Measurements from ENCODE around the gene GFRA3. TPM values are rescaled to one million over a fixed set of nuclear protein-coding genes. Genes with fewer than 3 reads are reported as not detected.

Gene GFRA3
- total RNA-seq, 1 experiment from 2014 or later = 1.6 TPM

DNA sequence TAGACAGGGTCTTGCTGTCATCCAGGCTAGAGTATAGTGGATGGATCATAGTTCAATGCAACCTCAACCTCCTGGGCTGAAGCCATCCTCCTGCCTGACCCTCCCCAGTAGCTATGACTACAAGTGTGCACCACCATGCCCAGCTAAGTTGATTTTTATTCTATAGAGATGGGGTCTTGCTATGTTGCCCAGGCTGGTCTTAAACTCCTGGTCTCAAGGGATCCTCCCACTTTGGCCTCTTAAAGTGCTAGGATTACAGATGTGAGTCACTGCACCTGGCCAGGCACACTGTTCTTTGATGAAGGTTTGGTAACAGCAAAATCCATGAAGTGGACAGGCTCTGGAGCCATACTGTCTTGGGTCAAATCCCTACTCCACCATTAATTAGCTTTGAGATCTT is 6.5 kb upstream of the GFRA3 start:
- H3K9me3 ChIP-seq (ENCODE audit: control insufficient read depth, low read depth, low read length) = no peaks in the 10 kb centered on the region
- no peak overlapping the region for H4K5ac ChIP-seq (ENCODE audit: insufficient read length, low read depth, low read length)
- H3K27me3 Mint-ChIP-seq (ENCODE audit: low read depth) = peaks cover 7% of the 10 kb centered on the region
- no peak overlapping the region for H2BK120ac ChIP-seq (ENCODE audit: low read depth, low read length, poor library complexity, severe bottlenecking)
- no peak overlapping the region for H2BK20ac ChIP-seq (ENCODE audit: low read depth, low read length, poor library complexity, severe bottlenecking)
- H3K9me3 Mint-ChIP-seq = no peaks in the 10 kb centered on the region
- no peak overlapping the region for H2AFZ ChIP-seq (ENCODE audit: low read length)
- no peak overlapping the region for H2AK5ac ChIP-seq (ENCODE audit: insufficient read length, low read length)
- H3K4ac ChIP-seq (ENCODE audit: low read depth, low read length) = no peak overlapping the region
- no peak overlapping the region for H2BK15ac ChIP-seq (ENCODE audit: low read depth, low read length)
- H3K27me3 ChIP-seq (ENCODE audit: insufficient read depth, low read length) = no peaks in the 10 kb centered on the region
- H3K18ac ChIP-seq (ENCODE audit: insufficient read length, low read depth, low read length) = no peak overlapping the region
- 0 out of 4 replicates have a peak, but pooled peaks cover 0 to 2% of the 10 kb centered on the region in 2 experiments for H3K4me1 Mint-ChIP-seq
- no peaks in the 10 kb centered on the region for H3K79me1 ChIP-seq (ENCODE audit: insufficient read depth, low read depth, low read length, poor library complexity, severe bottlenecking)
- H3K4me3 Mint-ChIP-seq = no peak overlapping the region
- H3K23me2 ChIP-seq (ENCODE audit: insufficient read length, low read depth, low read length, poor library complexity, severe bottlenecking) = no peaks in the 10 kb centered on the region
- H3K4me2 ChIP-seq (ENCODE audit: insufficient read depth, insufficient read length, low read length) = no peak overlapping the region
- H3K27ac ChIP-seq (ENCODE audit: insufficient read length, low read depth, low read length) = no peak overlapping the region
- DNase-seq = no peak
- TF ChIP-seq, protein P1, sequence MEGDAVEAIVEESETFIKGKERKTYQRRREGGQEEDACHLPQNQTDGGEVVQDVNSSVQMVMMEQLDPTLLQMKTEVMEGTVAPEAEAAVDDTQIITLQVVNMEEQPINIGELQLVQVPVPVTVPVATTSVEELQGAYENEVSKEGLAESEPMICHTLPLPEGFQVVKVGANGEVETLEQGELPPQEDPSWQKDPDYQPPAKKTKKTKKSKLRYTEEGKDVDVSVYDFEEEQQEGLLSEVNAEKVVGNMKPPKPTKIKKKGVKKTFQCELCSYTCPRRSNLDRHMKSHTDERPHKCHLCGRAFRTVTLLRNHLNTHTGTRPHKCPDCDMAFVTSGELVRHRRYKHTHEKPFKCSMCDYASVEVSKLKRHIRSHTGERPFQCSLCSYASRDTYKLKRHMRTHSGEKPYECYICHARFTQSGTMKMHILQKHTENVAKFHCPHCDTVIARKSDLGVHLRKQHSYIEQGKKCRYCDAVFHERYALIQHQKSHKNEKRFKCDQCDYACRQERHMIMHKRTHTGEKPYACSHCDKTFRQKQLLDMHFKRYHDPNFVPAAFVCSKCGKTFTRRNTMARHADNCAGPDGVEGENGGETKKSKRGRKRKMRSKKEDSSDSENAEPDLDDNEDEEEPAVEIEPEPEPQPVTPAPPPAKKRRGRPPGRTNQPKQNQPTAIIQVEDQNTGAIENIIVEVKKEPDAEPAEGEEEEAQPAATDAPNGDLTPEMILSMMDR (conservative IDR thresholded peaks at IDR 0.05) = no peak
- no peaks in the 10 kb centered on the region for H3K4me1 ChIP-seq (ENCODE audit: insufficient read depth, low read length)
- no peak overlapping the region for H3K23ac ChIP-seq (ENCODE audit: insufficient read length, low read depth, low read length)
- no peak overlapping the region for H3K9ac ChIP-seq (ENCODE audit: extremely low read depth, insufficient read length, low read length)
- no peaks in the 10 kb centered on the region for H4K20me1 ChIP-seq (ENCODE audit: control insufficient read depth, insufficient read depth, insufficient read length)
- H2BK12ac ChIP-seq (ENCODE audit: insufficient read length, low read depth, low read length) = no peak overlapping the region
- H3K56ac ChIP-seq (ENCODE audit: insufficient read length, low read depth, low read length) = no peak overlapping the region
- H3K27ac Mint-ChIP-seq = no peak overlapping the region
- H4K8ac ChIP-seq (replicated peaks; ENCODE audit: insufficient read length, low read depth, low read length) = no peak overlapping the region
- H2BK5ac ChIP-seq (ENCODE audit: insufficient read length, low read length) = no peak overlapping the region
- no peak overlapping the region for H3T11ph ChIP-seq (ENCODE audit: low read length)
- H4K91ac ChIP-seq (ENCODE audit: insufficient read length, low read depth, low read length) = no peak overlapping the region
- H3K36me3 Mint-ChIP-seq (ENCODE audit: insufficient read depth in 1 of 3, low read depth in 3 of 3) = peaks cover 7 to 13% (median 12%) of the 10 kb centered on the region in 3 experiments; a peak in 5 of 7 replicates
- no peaks in the 10 kb centered on the region for H3K79me2 ChIP-seq (ENCODE audit: insufficient read depth, low read length)
- H3K14ac ChIP-seq (ENCODE audit: insufficient read depth, low read length) = no peak overlapping the region
